GM21526 (cell line): Measurements from ENCODE around the gene SCGB3A1.

Source experiments
- ATAC-seq: cut with Tn5 transposase; IDR thresholded peaks from one replicate; pipeline ENCODE4 v1.9.1; 2021; ENCODE audit warnings: moderate library complexity; ENCODE audit not compliant: unreplicated experiment, low FRiP score

Gene SCGB3A1

GRCh38 chr5:180606215-180606785 is 15.0 kb upstream of the SCGB3A1 start:
- no peak for ATAC-seq

GRCh38 chr5:180605554-180606214 is 14.4 kb upstream of the SCGB3A1 start:
- no peak for ATAC-seq

- ATAC-seq, result no peak
Measured at GRCh38 chr5:180604271-180604670, 13.0 kb upstream of the SCGB3A1 start.

- ATAC-seq, result no peak
Measured at GRCh38 chr5:180603076-180603594, 11.8 kb upstream of the SCGB3A1 start.

GRCh38 chr5:180602481-180603075 is 11.3 kb upstream of the SCGB3A1 start:
- no peak for ATAC-seq

- no peak for ATAC-seq
Measured at GRCh38 chr5:180601591-180602480, 10.5 kb upstream of the SCGB3A1 start.

- no peak for ATAC-seq
Measured at GRCh38 chr5:180600554-180601041, 9.3 kb upstream of the SCGB3A1 start.

GRCh38 chr5:180599981-180600553 is 8.8 kb upstream of the SCGB3A1 start:
- ATAC-seq, result no peak

GRCh38 chr5:180599590-180599914 is 8.3 kb upstream of the SCGB3A1 start:
- no peak for ATAC-seq

GRCh38 chr5:180598797-180599589 is 7.7 kb upstream of the SCGB3A1 start:
- no peak for ATAC-seq

- no peak for ATAC-seq
Measured at GRCh38 chr5:180598316-180598701, 7.0 kb upstream of the SCGB3A1 start.

GRCh38 chr5:180596668-180597231 is 5.5 kb upstream of the SCGB3A1 start:
- ATAC-seq, result no peak

- no peak for ATAC-seq
Measured at GRCh38 chr5:180596115-180596667, 4.9 kb upstream of the SCGB3A1 start.

- no peak for ATAC-seq
Measured at GRCh38 chr5:180595381-180596114, 4.2 kb upstream of the SCGB3A1 start.

- no peak for ATAC-seq
Measured at GRCh38 chr5:180595046-180595379, 3.7 kb upstream of the SCGB3A1 start.

- ATAC-seq, result no peak
Measured at GRCh38 chr5:180594311-180595045, 3.2 kb upstream of the SCGB3A1 start.

GRCh38 chr5:180593446-180594206 is 2.3 kb upstream of the SCGB3A1 start:
- no peak for ATAC-seq
